ENCODE data around the gene TXLNG. TPM values are rescaled to one million over a fixed set of nuclear protein-coding genes. Genes with fewer than 3 reads are reported as not detected.
A peak's percentile ranks its signal among the peaks of the same experiment; 100 is the strongest.

Gene TXLNG
- total RNA-seq, 1 donor from 2014 or later: 25.4 TPM

DNA sequence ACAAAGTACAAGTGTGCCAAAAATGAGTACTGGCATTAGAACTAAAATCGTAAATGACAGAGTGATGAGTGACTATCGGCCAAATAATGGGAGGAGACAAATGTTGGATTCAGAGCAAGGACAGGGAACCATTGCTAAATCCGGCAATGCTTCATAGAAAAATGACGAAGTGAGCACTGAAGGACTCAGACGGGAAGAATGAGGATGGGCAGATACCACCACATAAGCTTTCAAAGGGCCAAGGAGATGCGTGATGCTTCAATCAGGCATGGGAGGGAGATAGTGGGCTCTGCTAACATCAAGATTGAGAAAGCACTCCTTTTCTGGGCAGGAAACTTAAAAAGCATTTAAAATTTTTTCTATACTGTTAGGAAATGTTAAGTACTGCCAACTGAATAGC, 62.3 kb downstream of the TXLNG start:
- Mint-ChIP-seq H3K36me3 (peaks cover 57% of the 10 kb centered on the region), H3K4me3 (no peak overlapping the region), H3K4me1 (peaks cover 17% of the 10 kb centered on the region), H3K27me3 (ENCODE audit: low read depth) (no peaks in the 10 kb centered on the region), H3K27ac (no peak overlapping the region), H3K9me3 (no peaks in the 10 kb centered on the region)
- TF ChIP-seq, protein P1, sequence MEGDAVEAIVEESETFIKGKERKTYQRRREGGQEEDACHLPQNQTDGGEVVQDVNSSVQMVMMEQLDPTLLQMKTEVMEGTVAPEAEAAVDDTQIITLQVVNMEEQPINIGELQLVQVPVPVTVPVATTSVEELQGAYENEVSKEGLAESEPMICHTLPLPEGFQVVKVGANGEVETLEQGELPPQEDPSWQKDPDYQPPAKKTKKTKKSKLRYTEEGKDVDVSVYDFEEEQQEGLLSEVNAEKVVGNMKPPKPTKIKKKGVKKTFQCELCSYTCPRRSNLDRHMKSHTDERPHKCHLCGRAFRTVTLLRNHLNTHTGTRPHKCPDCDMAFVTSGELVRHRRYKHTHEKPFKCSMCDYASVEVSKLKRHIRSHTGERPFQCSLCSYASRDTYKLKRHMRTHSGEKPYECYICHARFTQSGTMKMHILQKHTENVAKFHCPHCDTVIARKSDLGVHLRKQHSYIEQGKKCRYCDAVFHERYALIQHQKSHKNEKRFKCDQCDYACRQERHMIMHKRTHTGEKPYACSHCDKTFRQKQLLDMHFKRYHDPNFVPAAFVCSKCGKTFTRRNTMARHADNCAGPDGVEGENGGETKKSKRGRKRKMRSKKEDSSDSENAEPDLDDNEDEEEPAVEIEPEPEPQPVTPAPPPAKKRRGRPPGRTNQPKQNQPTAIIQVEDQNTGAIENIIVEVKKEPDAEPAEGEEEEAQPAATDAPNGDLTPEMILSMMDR (IDR thresholded peaks at IDR 0.05; ENCODE audit: unreplicated experiment): no peak
- no peak for DNase-seq (ENCODE audit: low spot score in 2 of 2, unreplicated experiment in 2 of 2)

DNA sequence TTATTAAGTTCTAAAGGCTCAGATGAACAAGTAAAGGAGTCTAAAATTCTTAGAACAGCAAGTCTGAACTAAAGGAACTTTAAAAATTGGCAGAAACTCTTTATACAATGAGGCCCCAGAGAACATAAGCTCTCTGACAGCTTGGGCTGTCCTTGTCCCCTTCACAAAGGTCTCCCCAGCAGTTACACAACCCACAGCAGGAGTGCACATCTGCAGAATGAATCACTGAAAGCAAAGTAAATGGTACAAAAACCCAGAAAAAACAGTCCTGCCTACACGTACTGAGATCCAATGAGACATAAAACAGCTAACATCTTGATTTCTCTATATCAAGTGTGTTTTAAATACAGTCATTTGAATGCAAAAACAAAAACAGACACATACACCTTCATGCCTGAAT, 65.2 kb downstream of the TXLNG start:
- H3K36me3 Mint-ChIP-seq: peaks cover 53% of the 10 kb centered on the region
- H3K4me1 Mint-ChIP-seq: no peaks in the 10 kb centered on the region
- TF ChIP-seq, protein P1 (IDR thresholded peaks at IDR 0.05; ENCODE audit: unreplicated experiment): no peak
- H3K9me3 Mint-ChIP-seq: peaks cover under 1% of the 10 kb centered on the region
- no peaks in the 10 kb centered on the region for H3K27me3 Mint-ChIP-seq (ENCODE audit: low read depth)
- DNase-seq (ENCODE audit: low spot score in 2 of 2, unreplicated experiment in 2 of 2): no peak
- H3K4me3 Mint-ChIP-seq: no peak overlapping the region
- H3K27ac Mint-ChIP-seq: no peak overlapping the region

- Mint-ChIP-seq H3K27ac (peak overlapping the region; percentile 69), H3K27me3 (ENCODE audit: low read depth) (no peaks in the 10 kb centered on the region), H3K4me1 (no peaks in the 10 kb centered on the region), H3K36me3 (peaks cover 57% of the 10 kb centered on the region), H3K4me3 (no peak overlapping the region), H3K9me3 (peaks cover 5% of the 10 kb centered on the region)
- DNase-seq (ENCODE audit: low spot score in 2 of 2, unreplicated experiment in 2 of 2): no peak
- TF ChIP-seq, protein P1 (IDR thresholded peaks at IDR 0.05; ENCODE audit: unreplicated experiment): no peak
Observed at GRCh38 chrX:16851827-16852226, 65.6 kb downstream of the TXLNG start.

DNA sequence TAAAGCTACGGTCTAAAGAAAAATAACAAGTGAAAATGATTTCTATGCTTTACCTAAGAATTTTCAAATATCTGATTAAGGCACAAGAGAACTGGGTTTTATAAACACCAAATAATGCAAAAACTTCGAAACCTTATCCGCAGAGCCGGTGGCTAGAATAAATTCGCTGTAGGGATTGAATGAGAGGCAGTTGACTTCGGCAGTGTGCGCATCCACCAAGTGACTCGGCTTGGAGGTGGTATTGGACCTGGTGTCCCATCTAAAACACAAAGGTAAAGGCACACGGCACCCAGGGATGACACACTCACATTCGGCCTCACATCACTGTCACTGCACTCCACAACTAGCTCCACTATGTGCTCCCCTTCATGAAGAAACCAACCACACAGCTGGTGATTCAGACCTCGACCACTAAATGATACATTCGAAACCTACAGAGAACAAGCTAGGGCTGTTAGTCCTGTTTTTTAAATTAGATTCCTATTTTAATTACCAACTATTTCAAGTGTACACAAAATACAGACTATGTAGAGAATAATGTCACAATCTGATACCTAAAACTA, 66.4 kb downstream of the TXLNG start:
- Mint-ChIP-seq H3K9me3 (peaks cover 13% of the 10 kb centered on the region), H3K4me1 (no peaks in the 10 kb centered on the region), H3K27ac (no peak overlapping the region), H3K4me3 (no peak overlapping the region), H3K36me3 (peaks cover 66% of the 10 kb centered on the region), H3K27me3 (ENCODE audit: low read depth) (no peaks in the 10 kb centered on the region)
- no peak for DNase-seq (ENCODE audit: low spot score in 2 of 2, unreplicated experiment in 2 of 2)
- TF ChIP-seq, protein P1 (IDR thresholded peaks at IDR 0.05; ENCODE audit: unreplicated experiment): no peak

DNA sequence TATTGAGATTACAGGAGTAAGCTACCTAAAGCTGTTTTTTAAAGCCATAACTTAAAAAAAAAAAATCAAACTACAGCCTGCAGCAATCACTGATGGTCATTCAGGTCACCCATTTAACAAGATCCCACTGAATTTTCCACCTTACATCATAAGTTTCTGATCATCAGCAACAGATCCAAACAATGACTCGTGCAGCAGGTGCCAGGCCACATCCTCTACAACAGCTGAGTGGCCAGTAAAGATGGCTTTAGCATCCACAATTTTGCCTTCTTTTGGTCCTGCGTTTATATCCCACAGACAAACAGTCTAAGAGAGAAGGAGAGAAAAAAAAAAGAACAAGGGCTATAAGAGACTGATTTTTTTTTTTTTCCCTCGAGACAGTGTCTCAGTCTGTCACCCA, 67.3 kb downstream of the TXLNG start:
- no peaks in the 10 kb centered on the region for H3K4me1 Mint-ChIP-seq
- H3K9me3 Mint-ChIP-seq: peaks cover 14% of the 10 kb centered on the region
- no peak overlapping the region for H3K4me3 Mint-ChIP-seq
- H3K27ac Mint-ChIP-seq: no peak overlapping the region
- TF ChIP-seq, protein P1 (IDR thresholded peaks at IDR 0.05; ENCODE audit: unreplicated experiment): no peak
- H3K27me3 Mint-ChIP-seq (ENCODE audit: low read depth): no peaks in the 10 kb centered on the region
- H3K36me3 Mint-ChIP-seq: peaks cover 65% of the 10 kb centered on the region
- no peak for DNase-seq (ENCODE audit: low spot score in 2 of 2, unreplicated experiment in 2 of 2)
